ENCODE measurements around the gene SHOC1. TPM values are rescaled to one million over a fixed set of nuclear protein-coding genes. Genes with fewer than 3 reads are reported as not detected.

SHOC1 gene
- polyA plus RNA-seq, 1 of the 3 experiments (the other 2 are of a cell fraction) = not detected

DNA sequence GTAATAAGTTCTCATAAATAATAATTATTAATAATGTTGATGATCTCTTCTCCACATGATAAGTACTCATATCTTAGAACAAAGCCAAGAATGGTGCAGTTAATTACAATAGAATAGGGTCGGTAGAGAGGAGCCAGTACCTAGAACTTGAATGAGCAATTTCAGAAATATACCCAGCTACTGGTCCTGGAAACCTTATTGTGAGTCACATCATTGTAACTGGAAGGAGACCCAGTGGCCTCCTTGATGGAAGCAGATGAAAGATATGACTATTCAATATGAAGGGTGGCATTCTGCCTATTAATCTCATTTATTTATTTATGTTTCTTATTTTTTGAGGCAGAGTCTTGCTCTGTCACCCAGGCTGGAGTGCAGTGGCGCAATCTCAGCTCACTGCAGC lies 37.7 kb upstream of the SHOC1 start:
- Histone ChIP-seq H3K4me3 (ENCODE audit: low read depth in 2 of 2, low read length in 1 of 2) (no peak overlapping the region), H3K9me2 (no peaks in the 10 kb centered on the region), H4K20me1 (ENCODE audit: insufficient read depth) (no peaks in the 10 kb centered on the region), H3K9me3 (no peaks in the 10 kb centered on the region), H2AFZ (ENCODE audit: low read depth) (no peak overlapping the region), H3F3A (replicated peaks; ENCODE audit: insufficient read depth) (no peaks in the 10 kb centered on the region), H3K27ac (ENCODE audit: low read depth in 2 of 2, low read length in 1 of 2) (no peak overlapping the region), H3K36me3 (replicated peaks in 1 of 2; ENCODE audit: control insufficient read depth in 1 of 2, insufficient read depth in 2 of 2, low read length in 1 of 2) (no peaks in the 10 kb centered on the region), H3K27me3 (ENCODE audit: insufficient read depth) (no peaks in the 10 kb centered on the region), H3K9ac (no peak overlapping the region), H3K79me2 (ENCODE audit: insufficient read depth) (no peaks in the 10 kb centered on the region), H3K4me1 (ENCODE audit: control insufficient read depth in 1 of 2, insufficient read depth in 2 of 2, low read depth in 1 of 2, low read length in 1 of 2) (no peaks in the 10 kb centered on the region), H3K4me2 (no peak overlapping the region)
- no peak for DNase-seq
- 100% methylated on average over 2 of the region's 2 CpGs for WGBS (ENCODE audit: low lambda C conversion rate)
- no peak for TF ChIP-seq SMC3 (IDR thresholded peaks at IDR 0.05; ENCODE audit: low read depth, low read length)
- CTCF ChIA-PET = no interaction called here
- POLR2A ChIA-PET = no interaction called here

DNA sequence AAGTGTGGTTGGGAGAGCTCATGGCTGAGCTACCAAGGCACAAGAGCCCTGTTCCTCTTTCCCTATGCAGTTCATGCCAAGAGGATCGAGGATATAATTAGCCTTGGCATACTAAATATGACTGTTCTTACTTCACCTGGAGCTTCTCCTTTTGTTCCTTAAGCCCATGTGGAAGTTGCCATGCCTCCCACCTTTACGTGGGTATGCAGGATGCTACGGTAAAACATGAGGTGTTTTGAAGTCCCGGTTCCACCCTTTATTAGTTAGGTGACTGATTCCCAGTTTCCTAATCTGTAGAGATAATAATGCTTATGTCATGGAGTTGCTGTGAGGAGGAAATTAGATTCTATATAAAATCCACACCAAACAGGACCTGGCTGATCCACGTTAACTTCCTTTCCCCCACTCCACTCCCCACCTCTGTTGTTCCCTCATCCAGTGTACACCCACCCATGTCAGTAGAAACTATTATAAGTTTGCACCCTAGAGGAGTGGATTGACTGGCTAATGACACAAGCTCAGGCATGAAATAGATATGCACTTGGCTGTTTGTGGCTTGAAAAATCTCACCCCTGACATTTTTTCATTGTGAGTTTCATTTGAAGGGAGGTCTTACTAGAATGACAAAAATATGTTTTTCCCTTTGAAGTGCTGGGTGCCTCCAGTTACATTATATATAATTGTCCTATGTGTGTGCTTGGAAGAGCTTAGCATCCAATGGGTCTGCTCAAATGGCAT lies 36.8 kb upstream of the SHOC1 start:
- Histone ChIP-seq H3K36me3 (replicated peaks in 1 of 2; ENCODE audit: control insufficient read depth in 1 of 2, insufficient read depth in 2 of 2, low read length in 1 of 2) (no peaks in the 10 kb centered on the region), H3K9me3 (no peaks in the 10 kb centered on the region), H3K9ac (no peak overlapping the region), H3K4me3 (ENCODE audit: low read depth in 2 of 2, low read length in 1 of 2) (no peak overlapping the region), H3K9me2 (no peaks in the 10 kb centered on the region), H3K4me1 (ENCODE audit: control insufficient read depth in 1 of 2, insufficient read depth in 2 of 2, low read depth in 1 of 2, low read length in 1 of 2) (no peaks in the 10 kb centered on the region), H2AFZ (ENCODE audit: low read depth) (no peak overlapping the region), H3K4me2 (no peak overlapping the region), H3K27me3 (ENCODE audit: insufficient read depth) (no peaks in the 10 kb centered on the region), H3K27ac (ENCODE audit: low read depth in 2 of 2, low read length in 1 of 2) (no peak overlapping the region), H3F3A (replicated peaks; ENCODE audit: insufficient read depth) (no peaks in the 10 kb centered on the region), H4K20me1 (ENCODE audit: insufficient read depth) (no peaks in the 10 kb centered on the region), H3K79me2 (ENCODE audit: insufficient read depth) (no peaks in the 10 kb centered on the region)
- POLR2A ChIA-PET = no interaction called here
- CTCF ChIA-PET = interaction anchor here (0.8 kb wide), 1 partner anchor 9 kb away, joined by 4 read pairs; no protein-coding TSS in a partner anchor
- TF ChIP-seq EP300 (IDR thresholded peaks at IDR 0.05; ENCODE audit: borderline replicate concordance in 1 of 2, low read depth in 1 of 2, low read length in 1 of 2) = no peak
- TF ChIP-seq RXRA (IDR thresholded peaks at IDR 0.05; ENCODE audit: borderline replicate concordance, low read depth) = no peak
- no peak for TF ChIP-seq RFX5 (IDR thresholded peaks at IDR 0.05; ENCODE audit: low read length)
- no peak for TF ChIP-seq SIN3A (IDR thresholded peaks at IDR 0.05; ENCODE audit: borderline replicate concordance, low read depth, low read length)
- TF ChIP-seq RAD21 (IDR thresholded peaks at IDR 0.05; ENCODE audit: low read length) = no peak
- TF ChIP-seq TAF1 (IDR thresholded peaks at IDR 0.05; ENCODE audit: borderline replicate concordance, low read depth, low read length) = no peak
- no peak for TF ChIP-seq FOXM1 (IDR thresholded peaks at IDR 0.05; ENCODE audit: low read depth)
- no peak for TF ChIP-seq FOSL2 (IDR thresholded peaks at IDR 0.05; ENCODE audit: borderline replicate concordance, low read depth)
- no peak for DNase-seq
- 83% methylated on average over 5 of the region's 5 CpGs for WGBS (ENCODE audit: low lambda C conversion rate)

DNA sequence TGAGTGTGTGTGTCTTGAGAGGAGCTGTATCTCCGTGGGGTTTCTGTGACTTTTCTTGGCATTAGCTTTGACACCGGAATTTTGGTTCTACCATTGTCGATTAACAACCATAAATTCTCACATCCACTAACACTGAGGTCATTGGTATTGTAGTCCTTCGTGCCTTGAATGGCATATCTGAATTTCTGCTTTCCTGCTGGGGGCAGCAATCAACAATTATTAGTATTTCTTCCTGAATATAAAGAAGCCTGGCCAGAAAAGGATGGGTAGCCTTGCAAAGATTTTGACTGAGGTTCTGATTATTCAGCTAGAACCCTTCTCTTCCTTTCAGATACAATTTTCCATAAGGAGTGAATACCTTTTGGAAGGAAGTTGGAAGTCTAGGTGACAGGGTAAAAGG lies 33.5 kb upstream of the SHOC1 start:
- no peaks in the 10 kb centered on the region for H3K36me3 ChIP-seq (replicated peaks in 1 of 2; ENCODE audit: control insufficient read depth in 1 of 2, insufficient read depth in 2 of 2, low read length in 1 of 2)
- TF ChIP-seq SMC3 (IDR thresholded peaks at IDR 0.05; ENCODE audit: low read depth, low read length) = peak; percentile 41
- peak; percentile 50 for TF ChIP-seq RAD21 (IDR thresholded peaks at IDR 0.05; ENCODE audit: low read length)
- 0 out of 2 replicates have a peak, but pooled peaks have one; percentile 15 for TF ChIP-seq PBX3 (IDR thresholded peaks at IDR 0.05)
- no peak for TF ChIP-seq REST (IDR thresholded peaks at IDR 0.05; ENCODE audit: low read depth, low read length)
- peak; percentile 27; the same call in 1 of the 2 replicates for TF ChIP-seq CTCF (IDR thresholded peaks at IDR 0.05)
- TF ChIP-seq USF1 (IDR thresholded peaks at IDR 0.05; ENCODE audit: borderline replicate concordance, low read depth) = no peak
- no peaks in the 10 kb centered on the region for H3K9me2 ChIP-seq
- POLR2A ChIA-PET = interaction anchor here (0.6 kb wide), 1 partner anchor 764 kb away, joined by 3 read pairs; no protein-coding TSS in a partner anchor
- H3K79me2 ChIP-seq (ENCODE audit: insufficient read depth) = no peaks in the 10 kb centered on the region
- no peaks in the 10 kb centered on the region for H3F3A ChIP-seq (replicated peaks; ENCODE audit: insufficient read depth)
- no peaks in the 10 kb centered on the region for H3K9me3 ChIP-seq
- no peaks in the 10 kb centered on the region for H3K4me1 ChIP-seq (ENCODE audit: control insufficient read depth in 1 of 2, insufficient read depth in 2 of 2, low read depth in 1 of 2, low read length in 1 of 2)
- no peaks in the 10 kb centered on the region for H4K20me1 ChIP-seq (ENCODE audit: insufficient read depth)
- CTCF ChIA-PET = no interaction called here
- H3K4me3 ChIP-seq (ENCODE audit: low read depth in 2 of 2, low read length in 1 of 2) = no peak overlapping the region
- H3K9ac ChIP-seq = no peak overlapping the region
- H2AFZ ChIP-seq (ENCODE audit: low read depth) = no peak overlapping the region
- DNase-seq = no peak
- H3K27ac ChIP-seq (ENCODE audit: low read depth in 2 of 2, low read length in 1 of 2) = no peak overlapping the region
- 62% methylated on average over 4 of the region's 4 CpGs for WGBS (ENCODE audit: low lambda C conversion rate)
- no peak overlapping the region for H3K4me2 ChIP-seq
- H3K27me3 ChIP-seq (ENCODE audit: insufficient read depth) = no peaks in the 10 kb centered on the region
